Left ventricle myocardium inferior (tissue), 1 donor: ENCODE data around the gene SPACA4. TPM values are rescaled to one million over a fixed set of nuclear protein-coding genes. Genes with fewer than 3 reads are reported as not detected.

ENCODE experiments used
- DNase-seq: peaks from one replicate; pipeline ENCODE4 v3.0.0-alpha.2; 2020
- H3K27ac ChIP-seq: fragments of 200-600 bp; replicated peaks from 2 replicates; pipeline ENCODE4 v1.8.0; 2021
- H3K27me3 ChIP-seq: fragments of 200-600 bp; 2 replicates; pipeline ENCODE4 v1.8.0; 2021; ENCODE audit warnings: low read depth
- H3K36me3 ChIP-seq: fragments of 200-600 bp; 2 replicates; pipeline ENCODE4 v1.8.0; 2021
- H3K4me1 ChIP-seq: fragments of 200-600 bp; 2 replicates; pipeline ENCODE4 v1.8.0; 2021
- H3K4me3 ChIP-seq: fragments of 200-600 bp; 2 replicates; pipeline ENCODE4 v1.8.0; 2021; ENCODE audit warnings: mild to moderate bottlenecking, moderate library complexity
- H3K9me3 ChIP-seq: fragments of 200-600 bp; replicated peaks from 2 replicates; pipeline ENCODE4 v1.8.0; 2021
- intact Hi-C: fragments of 100-400 bp; cut with micrococcal nuclease; formaldehyde crosslinking; loops from one replicate; pipeline ENCODE4 v1.11.0; 2022
- total RNA-seq: library from RNA; stranded (reverse); fragmentation: NEBNext Ultra II Directional; extraction: Animal tissue kit (Norgen Biotek cat#: 25700); gene quantifications from one replicate; pipeline ENCODE4 v1.2.1, GENCODE V29; 2021
- TF ChIP-seq, protein P1 (sequence below): fragments of 200-600 bp; IDR thresholded peaks from 2 replicates; pipeline ENCODE4 v1.8.0; 2021; ENCODE audit warnings: antibody characterized with exemption, mild to moderate bottlenecking, borderline replicate concordance
- donor health status: DM: no; HTN: yes; CAD: no; lungs with severe emphysema.

Gene SPACA4
- total RNA-seq, 1 donor from 2014 or later, result not detected

DNA sequence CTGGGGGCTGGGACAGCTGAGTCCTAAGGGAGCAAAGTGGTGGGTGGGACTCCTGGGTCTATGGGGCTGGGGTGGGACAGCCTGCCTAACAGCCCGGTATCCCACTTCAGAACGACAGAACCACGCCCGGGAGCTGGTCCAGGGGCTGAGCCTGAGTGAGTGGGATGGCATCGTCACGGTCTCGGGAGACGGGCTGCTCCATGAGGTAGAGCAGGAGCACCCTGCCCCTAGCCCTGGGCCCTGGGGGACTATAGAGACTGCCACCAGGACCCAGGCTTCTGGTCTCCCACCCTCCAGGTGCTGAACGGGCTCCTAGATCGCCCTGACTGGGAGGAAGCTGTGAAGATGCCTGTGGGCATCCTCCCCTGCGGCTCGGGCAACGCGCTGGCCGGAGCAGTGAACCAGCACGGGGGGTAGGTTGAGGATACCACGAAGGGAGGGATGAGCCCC lies 21.3 kb downstream of the SPACA4 start:
- Histone ChIP-seq H3K27me3 (no peaks in the 10 kb centered on the region), H3K9me3 (no peaks in the 10 kb centered on the region), H3K4me1 (peaks cover 61% of the 10 kb centered on the region), H3K36me3 (peaks cover 12% of the 10 kb centered on the region), H3K27ac (peak overlapping the region; percentile 98), H3K4me3 (no peak overlapping the region)
- no peak for DNase-seq
- TF ChIP-seq, protein P1, sequence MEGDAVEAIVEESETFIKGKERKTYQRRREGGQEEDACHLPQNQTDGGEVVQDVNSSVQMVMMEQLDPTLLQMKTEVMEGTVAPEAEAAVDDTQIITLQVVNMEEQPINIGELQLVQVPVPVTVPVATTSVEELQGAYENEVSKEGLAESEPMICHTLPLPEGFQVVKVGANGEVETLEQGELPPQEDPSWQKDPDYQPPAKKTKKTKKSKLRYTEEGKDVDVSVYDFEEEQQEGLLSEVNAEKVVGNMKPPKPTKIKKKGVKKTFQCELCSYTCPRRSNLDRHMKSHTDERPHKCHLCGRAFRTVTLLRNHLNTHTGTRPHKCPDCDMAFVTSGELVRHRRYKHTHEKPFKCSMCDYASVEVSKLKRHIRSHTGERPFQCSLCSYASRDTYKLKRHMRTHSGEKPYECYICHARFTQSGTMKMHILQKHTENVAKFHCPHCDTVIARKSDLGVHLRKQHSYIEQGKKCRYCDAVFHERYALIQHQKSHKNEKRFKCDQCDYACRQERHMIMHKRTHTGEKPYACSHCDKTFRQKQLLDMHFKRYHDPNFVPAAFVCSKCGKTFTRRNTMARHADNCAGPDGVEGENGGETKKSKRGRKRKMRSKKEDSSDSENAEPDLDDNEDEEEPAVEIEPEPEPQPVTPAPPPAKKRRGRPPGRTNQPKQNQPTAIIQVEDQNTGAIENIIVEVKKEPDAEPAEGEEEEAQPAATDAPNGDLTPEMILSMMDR, result no peak
- intact Hi-C loops, result no loop called here

DNA sequence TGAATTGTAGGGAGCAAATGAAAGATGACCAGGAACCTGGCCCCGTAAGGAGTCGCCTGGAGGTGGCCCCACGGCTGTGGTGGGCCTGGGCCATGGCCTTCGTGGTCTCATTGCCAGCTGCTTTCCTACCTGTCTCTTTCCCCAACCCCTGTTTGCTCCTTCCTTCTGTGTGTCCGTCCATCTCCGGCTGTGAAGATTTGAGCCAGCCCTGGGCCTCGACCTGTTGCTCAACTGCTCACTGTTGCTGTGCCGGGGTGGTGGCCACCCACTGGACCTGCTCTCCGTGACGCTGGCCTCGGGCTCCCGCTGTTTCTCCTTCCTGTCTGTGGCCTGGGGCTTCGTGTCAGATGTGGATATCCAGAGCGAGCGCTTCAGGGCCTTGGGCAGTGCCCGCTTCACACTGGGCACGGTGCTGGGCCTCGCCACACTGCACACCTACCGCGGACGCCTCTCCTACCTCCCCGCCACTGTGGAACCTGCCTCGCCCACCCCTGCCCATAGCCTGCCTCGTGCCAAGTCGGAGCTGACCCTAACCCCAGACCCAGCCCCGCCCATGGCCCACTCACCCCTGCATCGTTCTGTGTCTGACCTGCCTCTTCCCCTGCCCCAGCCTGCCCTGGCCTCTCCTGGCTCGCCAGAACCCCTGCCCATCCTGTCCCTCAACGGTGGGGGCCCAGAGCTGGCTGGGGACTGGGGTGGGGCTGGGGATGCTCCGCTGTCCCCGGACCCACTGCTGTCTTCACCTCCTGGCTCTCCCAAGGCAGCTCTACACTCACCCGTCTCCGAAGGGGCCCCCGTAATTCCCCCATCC lies 22.1 kb downstream of the SPACA4 start:
- Histone ChIP-seq H3K4me3 (no peak overlapping the region), H3K27me3 (no peaks in the 10 kb centered on the region), H3K4me1 (peaks cover 61% of the 10 kb centered on the region), H3K36me3 (peaks cover 16% of the 10 kb centered on the region), H3K27ac (peak overlapping the region; percentile 98), H3K9me3 (no peaks in the 10 kb centered on the region)
- intact Hi-C loops, result no loop called here
- TF ChIP-seq, protein P1, result no peak
- no peak for DNase-seq

DNA sequence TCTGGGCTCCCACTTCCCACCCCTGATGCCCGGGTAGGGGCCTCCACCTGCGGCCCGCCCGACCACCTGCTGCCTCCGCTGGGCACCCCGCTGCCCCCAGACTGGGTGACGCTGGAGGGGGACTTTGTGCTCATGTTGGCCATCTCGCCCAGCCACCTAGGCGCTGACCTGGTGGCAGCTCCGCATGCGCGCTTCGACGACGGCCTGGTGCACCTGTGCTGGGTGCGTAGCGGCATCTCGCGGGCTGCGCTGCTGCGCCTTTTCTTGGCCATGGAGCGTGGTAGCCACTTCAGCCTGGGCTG lies 22.7 kb downstream of the SPACA4 start:
- Histone ChIP-seq H3K27me3 (no peaks in the 10 kb centered on the region), H3K9me3 (no peaks in the 10 kb centered on the region), H3K4me1 (peaks cover 63% of the 10 kb centered on the region), H3K36me3 (peaks cover 16% of the 10 kb centered on the region), H3K27ac (peak overlapping the region; percentile 98), H3K4me3 (no peak overlapping the region)
- intact Hi-C loops, result no loop called here
- TF ChIP-seq, protein P1, result no peak
- DNase-seq, result no peak

DNA sequence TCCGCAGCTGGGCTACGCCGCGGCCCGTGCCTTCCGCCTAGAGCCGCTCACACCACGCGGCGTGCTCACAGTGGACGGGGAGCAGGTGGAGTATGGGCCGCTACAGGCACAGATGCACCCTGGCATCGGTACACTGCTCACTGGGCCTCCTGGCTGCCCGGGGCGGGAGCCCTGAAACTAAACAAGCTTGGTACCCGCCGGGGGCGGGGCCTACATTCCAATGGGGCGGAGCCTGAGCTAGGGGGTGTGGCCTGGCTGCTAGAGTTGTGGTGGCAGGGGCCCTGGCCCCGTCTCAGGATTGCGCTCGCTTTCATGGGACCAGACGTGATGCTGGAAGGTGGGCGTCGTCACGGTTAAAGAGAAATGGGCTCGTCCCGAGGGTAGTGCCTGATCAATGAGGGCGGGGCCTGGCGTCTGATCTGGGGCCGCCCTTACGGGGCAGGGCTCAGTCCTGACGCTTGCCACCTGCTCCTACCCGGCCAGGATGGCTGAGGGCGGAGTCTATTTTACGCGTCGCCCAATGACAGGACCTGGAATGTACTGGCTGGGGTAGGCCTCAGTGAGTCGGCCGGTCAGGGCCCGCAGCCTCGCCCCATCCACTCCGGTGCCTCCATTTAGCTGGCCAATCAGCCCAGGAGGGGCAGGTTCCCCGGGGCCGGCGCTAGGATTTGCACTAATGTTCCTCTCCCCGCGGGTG lies 23.2 kb downstream of the SPACA4 start:
- H3K4me1 ChIP-seq, result peaks cover 63% of the 10 kb centered on the region
- H3K4me3 ChIP-seq, result peak overlapping the region; percentile 41
- H3K27ac ChIP-seq, result peak overlapping the region; percentile 98
- peak; percentile 54 for DNase-seq
- TF ChIP-seq, protein P1, result no peak
- peaks cover 16% of the 10 kb centered on the region for H3K36me3 ChIP-seq
- intact Hi-C loops, result no loop called here
- no peaks in the 10 kb centered on the region for H3K27me3 ChIP-seq
- H3K9me3 ChIP-seq, result no peaks in the 10 kb centered on the region

DNA sequence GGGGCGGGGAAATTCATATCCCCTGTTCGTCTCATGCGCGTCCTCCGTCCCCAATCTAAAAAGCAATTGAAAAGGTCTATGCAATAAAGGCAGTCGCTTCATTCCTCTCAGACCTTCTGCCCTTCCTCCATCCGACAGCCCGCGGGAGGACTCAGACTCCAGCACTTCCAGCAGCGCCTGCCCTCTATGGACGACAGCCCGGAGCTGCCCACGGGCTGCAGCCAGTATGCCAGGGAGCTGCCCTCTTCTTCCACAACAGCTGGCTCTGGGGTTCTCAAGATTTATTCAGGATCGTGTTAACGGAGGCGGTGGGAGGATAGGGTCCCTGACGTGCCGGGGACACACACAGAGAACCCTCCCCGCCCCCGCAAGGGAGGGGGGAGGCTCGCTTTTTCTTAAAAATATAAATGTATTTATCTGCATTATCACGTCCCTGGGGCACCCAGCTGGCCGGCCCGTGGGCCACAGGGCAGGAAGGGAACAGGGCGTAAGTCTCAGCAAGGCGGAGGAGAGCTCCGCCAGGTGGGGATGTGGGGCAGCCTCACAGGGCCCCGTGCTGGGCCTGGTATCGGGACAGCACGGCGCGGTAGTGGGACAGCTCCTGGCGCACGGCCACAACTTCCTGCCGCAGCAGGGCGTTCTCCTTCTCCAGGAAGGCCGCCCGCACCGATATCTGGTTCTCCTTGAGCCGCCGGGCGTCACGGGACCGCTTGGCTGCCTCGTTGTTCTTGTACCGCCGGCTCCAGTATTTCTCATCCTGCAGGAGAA lies 23.9 kb downstream of the SPACA4 start:
- TF ChIP-seq, protein P1, result peak; percentile 43
- Histone ChIP-seq H3K27me3 (no peaks in the 10 kb centered on the region), H3K4me1 (peaks cover 62% of the 10 kb centered on the region), H3K36me3 (peaks cover 16% of the 10 kb centered on the region), H3K27ac (peak overlapping the region; percentile 98), H3K4me3 (peak overlapping the region; percentile 41), H3K9me3 (no peaks in the 10 kb centered on the region)
- DNase-seq, result peak; percentile 86
- intact Hi-C loops, result no loop called here
